ENCODE data around the gene MOGAT1.
"Not testable (repeated sequence)": the region's sequence is repeated elsewhere in the genome, so short reads cannot be mapped to it uniquely, and the experiment has no call there.

MOGAT1 gene

GRCh38 chr2:222738809-222739208, 67.4 kb downstream of the MOGAT1 start:
- DNase-seq (ENCODE audit: low read depth in 1 of 2, low spot score in 1 of 2) = no peak

- DNase-seq (ENCODE audit: low read depth in 1 of 2, low spot score in 1 of 2) = no peak
Measured at GRCh38 chr2:222739939-222740338, 68.5 kb downstream of the MOGAT1 start.

GRCh38 chr2:222743251-222743812, 71.9 kb downstream of the MOGAT1 start:
- DNase-seq (ENCODE audit: low read depth in 1 of 2, low spot score in 1 of 2) = no peak

GRCh38 chr2:222745836-222746559, 74.5 kb downstream of the MOGAT1 start:
- no peak for DNase-seq (ENCODE audit: low read depth in 1 of 2, low spot score in 1 of 2)

- no peak for DNase-seq (ENCODE audit: low read depth in 1 of 2, low spot score in 1 of 2)
Measured at GRCh38 chr2:222747526-222748160, 76.2 kb downstream of the MOGAT1 start.

- DNase-seq (ENCODE audit: low read depth in 1 of 2, low spot score in 1 of 2) = no peak
Measured at GRCh38 chr2:222750533-222750932, 79.1 kb downstream of the MOGAT1 start.

- no peak for DNase-seq (ENCODE audit: low read depth in 1 of 2, low spot score in 1 of 2)
Measured at GRCh38 chr2:222751238-222751637, 79.8 kb downstream of the MOGAT1 start.

GRCh38 chr2:222751821-222752719, 80.6 kb downstream of the MOGAT1 start:
- DNase-seq (ENCODE audit: low read depth in 1 of 2, low spot score in 1 of 2) = no peak

- DNase-seq (ENCODE audit: low read depth in 1 of 2, low spot score in 1 of 2) = no peak
Measured at GRCh38 chr2:222752746-222753145, 81.3 kb downstream of the MOGAT1 start.

GRCh38 chr2:222753251-222753824, 81.9 kb downstream of the MOGAT1 start:
- no peak for DNase-seq (ENCODE audit: low read depth in 1 of 2, low spot score in 1 of 2)

GRCh38 chr2:222754324-222754930, 83.0 kb downstream of the MOGAT1 start:
- no peak for DNase-seq (ENCODE audit: low read depth in 1 of 2, low spot score in 1 of 2)

- DNase-seq (ENCODE audit: low read depth in 1 of 2, low spot score in 1 of 2) = not testable (repeated sequence)
Measured at GRCh38 chr2:222755593-222755992, 84.1 kb downstream of the MOGAT1 start.

GRCh38 chr2:222756362-222756831, 84.9 kb downstream of the MOGAT1 start:
- DNase-seq (ENCODE audit: low read depth in 1 of 2, low spot score in 1 of 2) = no peak

- DNase-seq (ENCODE audit: low read depth in 1 of 2, low spot score in 1 of 2) = no peak
Measured at GRCh38 chr2:222756951-222757650, 85.6 kb downstream of the MOGAT1 start.

Data from activated CD4-positive, alpha-beta T cell treated with anti-CD3 and anti-CD28 coated beads, Interleukin-2, amount 50 U/mL, for 24 hours (primary cell).